ENCODE measurements around the gene CXCL12.

DNA sequence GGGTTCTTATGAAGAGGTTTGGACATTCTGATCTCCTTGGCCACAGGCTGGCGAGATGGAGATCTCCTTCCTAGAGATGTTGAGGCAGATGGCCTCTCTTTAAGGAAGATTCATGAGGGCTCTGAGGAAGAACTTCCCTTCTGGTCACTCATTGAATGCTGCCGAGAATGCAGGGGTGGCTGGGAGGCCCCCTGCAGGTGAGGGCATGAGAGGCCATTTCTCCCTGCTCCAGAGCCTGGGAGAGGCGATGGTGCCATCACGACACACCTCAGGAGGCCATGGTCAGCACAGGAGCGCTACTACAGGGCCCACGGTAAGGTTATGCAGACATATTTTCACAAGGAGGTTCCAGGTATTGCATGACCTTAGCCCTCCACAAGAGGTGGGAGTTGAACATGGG lies 40.2 kb downstream of the CXCL12 start:
- no peak for TF ChIP-seq POLR2AphosphoS5 (IDR thresholded peaks at IDR 0.05; ENCODE audit: low read depth)
- TF ChIP-seq, protein P1, sequence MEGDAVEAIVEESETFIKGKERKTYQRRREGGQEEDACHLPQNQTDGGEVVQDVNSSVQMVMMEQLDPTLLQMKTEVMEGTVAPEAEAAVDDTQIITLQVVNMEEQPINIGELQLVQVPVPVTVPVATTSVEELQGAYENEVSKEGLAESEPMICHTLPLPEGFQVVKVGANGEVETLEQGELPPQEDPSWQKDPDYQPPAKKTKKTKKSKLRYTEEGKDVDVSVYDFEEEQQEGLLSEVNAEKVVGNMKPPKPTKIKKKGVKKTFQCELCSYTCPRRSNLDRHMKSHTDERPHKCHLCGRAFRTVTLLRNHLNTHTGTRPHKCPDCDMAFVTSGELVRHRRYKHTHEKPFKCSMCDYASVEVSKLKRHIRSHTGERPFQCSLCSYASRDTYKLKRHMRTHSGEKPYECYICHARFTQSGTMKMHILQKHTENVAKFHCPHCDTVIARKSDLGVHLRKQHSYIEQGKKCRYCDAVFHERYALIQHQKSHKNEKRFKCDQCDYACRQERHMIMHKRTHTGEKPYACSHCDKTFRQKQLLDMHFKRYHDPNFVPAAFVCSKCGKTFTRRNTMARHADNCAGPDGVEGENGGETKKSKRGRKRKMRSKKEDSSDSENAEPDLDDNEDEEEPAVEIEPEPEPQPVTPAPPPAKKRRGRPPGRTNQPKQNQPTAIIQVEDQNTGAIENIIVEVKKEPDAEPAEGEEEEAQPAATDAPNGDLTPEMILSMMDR (IDR thresholded peaks at IDR 0.05; ENCODE audit: insufficient read depth, low read length), result no peak
